ENCODE data around the gene PXYLP1. TPM values are rescaled to one million over a fixed set of nuclear protein-coding genes. Genes with fewer than 3 reads are reported as not detected.
"Not testable (repeated sequence)": the region's sequence is repeated elsewhere in the genome, so short reads cannot be mapped to it uniquely, and the experiment has no call there.

The PXYLP1 gene
- total RNA-seq, 2 experiments from 2014 or later, result 3.6 to 4.2 TPM

GRCh38 chr3:141294848-141295247 lies 63.2 kb downstream of the PXYLP1 start:
- intact Hi-C loops (cut with micrococcal nuclease; ENCODE audit: unreplicated experiment), result no loop called here
- no peaks in the 10 kb centered on the region for H3K9me2 ChIP-seq (ENCODE audit: insufficient read depth, low read length)
- CTCF ChIA-PET (ENCODE audit: unreplicated experiment), result interaction anchor here (0.7 kb wide), 1 partner anchor 10 kb away, joined by 3 read pairs; no protein-coding TSS in a partner anchor

DNA sequence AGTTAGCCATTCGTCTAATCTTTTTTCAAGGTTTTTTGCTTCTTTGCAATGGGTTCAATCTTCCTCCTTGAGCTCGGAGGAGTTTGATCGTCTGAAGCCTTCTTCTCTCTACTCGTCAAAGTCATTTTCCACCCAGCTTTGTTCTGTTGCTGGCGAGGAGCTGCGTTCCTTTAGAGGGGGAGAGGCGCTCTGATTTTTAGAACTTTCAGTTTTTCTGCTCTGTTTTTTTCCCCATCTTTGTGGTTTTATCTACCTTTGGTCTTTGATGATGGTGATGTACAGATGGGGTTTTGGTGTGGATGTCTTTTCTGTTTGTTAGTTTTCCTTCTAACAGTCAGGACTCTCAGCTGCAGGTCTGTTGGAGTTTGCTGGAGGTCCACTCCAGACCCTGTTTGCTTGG lies 68.8 kb downstream of the PXYLP1 start:
- CTCF ChIA-PET (ENCODE audit: unreplicated experiment); H3K4me3 ChIP-seq (ENCODE audit: low read depth, low read length, poor library complexity, severe bottlenecking); H3K9me2 ChIP-seq (ENCODE audit: insufficient read depth, low read length); POLR2A ChIA-PET; DNase-seq (ENCODE audit: low spot score); H3K79me2 ChIP-seq (ENCODE audit: insufficient read depth, low read depth, low read length); H3K4me1 ChIP-seq (ENCODE audit: insufficient read depth, low read length, poor library complexity, severe bottlenecking); H2AFZ ChIP-seq (ENCODE audit: low read length); H3K36me3 ChIP-seq (ENCODE audit: insufficient read depth, low read length); H3K9me3 ChIP-seq (ENCODE audit: low read length); H3K27ac ChIP-seq (ENCODE audit: low read depth, low read length, poor library complexity, severe bottlenecking); H4K20me1 ChIP-seq (ENCODE audit: insufficient read depth, low read length); H3K4me2 ChIP-seq (ENCODE audit: low read length); BruUV-seq (replicated peaks): not testable (repeated sequence)
- intact Hi-C loops (cut with micrococcal nuclease; ENCODE audit: unreplicated experiment), result loop anchor here (5.0 kb wide), 1 partner anchor 262 kb away; no protein-coding TSS in a partner anchor

More at GRCh38 chr3:141294848-141295247, 63.2 kb downstream of the PXYLP1 start:
- POLR2A ChIA-PET, result interaction anchor here (0.6 to 1.0 kb wide), 2 partner anchors 12 to 743 kb away, joined by 3 to 4 read pairs; no protein-coding TSS in a partner anchor
- Histone ChIP-seq H3K4me1 (ENCODE audit: insufficient read depth, low read length, poor library complexity, severe bottlenecking) (no peaks in the 10 kb centered on the region), H3K79me2 (ENCODE audit: insufficient read depth, low read depth, low read length) (no peaks in the 10 kb centered on the region), H2AFZ (ENCODE audit: low read length) (peak overlapping the region; percentile 53), H4K20me1 (ENCODE audit: insufficient read depth, low read length) (no peaks in the 10 kb centered on the region), H3K4me3 (ENCODE audit: low read depth, low read length, poor library complexity, severe bottlenecking) (no peak overlapping the region), H3K9me3 (ENCODE audit: low read length) (no peaks in the 10 kb centered on the region), H3K4me2 (ENCODE audit: low read length) (peak overlapping the region; percentile 37), H3K36me3 (ENCODE audit: insufficient read depth, low read length) (no peaks in the 10 kb centered on the region), H3K27ac (ENCODE audit: low read depth, low read length, poor library complexity, severe bottlenecking) (no peak overlapping the region)
- BruUV-seq (replicated peaks), result no TSS peak
- TF ChIP-seq, protein P1, sequence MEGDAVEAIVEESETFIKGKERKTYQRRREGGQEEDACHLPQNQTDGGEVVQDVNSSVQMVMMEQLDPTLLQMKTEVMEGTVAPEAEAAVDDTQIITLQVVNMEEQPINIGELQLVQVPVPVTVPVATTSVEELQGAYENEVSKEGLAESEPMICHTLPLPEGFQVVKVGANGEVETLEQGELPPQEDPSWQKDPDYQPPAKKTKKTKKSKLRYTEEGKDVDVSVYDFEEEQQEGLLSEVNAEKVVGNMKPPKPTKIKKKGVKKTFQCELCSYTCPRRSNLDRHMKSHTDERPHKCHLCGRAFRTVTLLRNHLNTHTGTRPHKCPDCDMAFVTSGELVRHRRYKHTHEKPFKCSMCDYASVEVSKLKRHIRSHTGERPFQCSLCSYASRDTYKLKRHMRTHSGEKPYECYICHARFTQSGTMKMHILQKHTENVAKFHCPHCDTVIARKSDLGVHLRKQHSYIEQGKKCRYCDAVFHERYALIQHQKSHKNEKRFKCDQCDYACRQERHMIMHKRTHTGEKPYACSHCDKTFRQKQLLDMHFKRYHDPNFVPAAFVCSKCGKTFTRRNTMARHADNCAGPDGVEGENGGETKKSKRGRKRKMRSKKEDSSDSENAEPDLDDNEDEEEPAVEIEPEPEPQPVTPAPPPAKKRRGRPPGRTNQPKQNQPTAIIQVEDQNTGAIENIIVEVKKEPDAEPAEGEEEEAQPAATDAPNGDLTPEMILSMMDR (conservative IDR thresholded peaks at IDR 0.05; ENCODE audit: low read length), result no peak
- TF ChIP-seq EZH2phosphoT487 (IDR thresholded peaks at IDR 0.05; ENCODE audit: borderline replicate concordance, low read depth, low read length), result no peak
- DNase-seq (ENCODE audit: low spot score), result no peak

- Histone ChIP-seq H4K20me1 (ENCODE audit: insufficient read depth, low read length) (no peaks in the 10 kb centered on the region), H2AFZ (ENCODE audit: low read length) (no peak overlapping the region), H3K79me2 (ENCODE audit: insufficient read depth, low read depth, low read length) (no peaks in the 10 kb centered on the region), H3K4me1 (ENCODE audit: insufficient read depth, low read length, poor library complexity, severe bottlenecking) (no peaks in the 10 kb centered on the region), H3K27ac (ENCODE audit: low read depth, low read length, poor library complexity, severe bottlenecking) (no peak overlapping the region), H3K9me2 (ENCODE audit: insufficient read depth, low read length) (no peaks in the 10 kb centered on the region), H3K4me3 (ENCODE audit: low read depth, low read length, poor library complexity, severe bottlenecking) (no peak overlapping the region), H3K4me2 (ENCODE audit: low read length) (no peak overlapping the region), H3K9me3 (ENCODE audit: low read length) (no peaks in the 10 kb centered on the region), H3K36me3 (ENCODE audit: insufficient read depth, low read length) (no peaks in the 10 kb centered on the region)
- no TSS peak for BruUV-seq (replicated peaks)
- no peak for TF ChIP-seq EZH2phosphoT487 (IDR thresholded peaks at IDR 0.05; ENCODE audit: borderline replicate concordance, low read depth, low read length)
- TF ChIP-seq, protein P1 (conservative IDR thresholded peaks at IDR 0.05; ENCODE audit: low read length), result no peak
- POLR2A ChIA-PET, result interaction anchor here (0.5 to 1.3 kb wide), 3 partner anchors 40 to 150 kb away, joined by 3 to 6 read pairs (median 4); no protein-coding TSS in a partner anchor
- CTCF ChIA-PET (ENCODE audit: unreplicated experiment), result interaction anchor here (2.2 kb wide), 1 partner anchor 150 kb away, joined by 12 read pairs; no protein-coding TSS in a partner anchor
- intact Hi-C loops (cut with micrococcal nuclease; ENCODE audit: unreplicated experiment), result loop anchor here (1.0 to 5.0 kb wide), 2 partner anchors 150 to 260 kb away; no protein-coding TSS in a partner anchor
- no peak for DNase-seq (ENCODE audit: low spot score)
Observed at GRCh38 chr3:141302364-141303141, 70.9 kb downstream of the PXYLP1 start.

All from OCI-LY7 (cell line).